Fibroblast of the conjunctiva (primary cell): ENCODE data around the gene SLC26A5.
"Not testable (repeated sequence)": the region's sequence is repeated elsewhere in the genome, so short reads cannot be mapped to it uniquely, and the experiment has no call there.

ENCODE experiments used
- DNase-seq: peaks from one replicate; pipeline ENCODE4 v3.0.0-alpha.2; 2010; ENCODE audit warnings: low read depth

Gene SLC26A5

GRCh38 chr7:103446049-103446520, at the start of gene SLC26A5:
Gene SLC26A5 (minus strand): TSS chr7:103446207. CDS start chr7:103421514, 24,693 bp downstream.
- no peak for DNase-seq

GRCh38 chr7:103487419-103487818, 41.4 kb upstream of the SLC26A5 start:
- no peak for DNase-seq

GRCh38 chr7:103486873-103487272, 40.9 kb upstream of the SLC26A5 start:
- not testable (repeated sequence) for DNase-seq

GRCh38 chr7:103480771-103481170, 34.8 kb upstream of the SLC26A5 start:
- DNase-seq, result no peak

GRCh38 chr7:103474956-103475355, 28.9 kb upstream of the SLC26A5 start:
- DNase-seq, result no peak

GRCh38 chr7:103469095-103469948, 23.3 kb upstream of the SLC26A5 start:
- no peak for DNase-seq

GRCh38 chr7:103466814-103467213, 20.8 kb upstream of the SLC26A5 start:
- no peak for DNase-seq

GRCh38 chr7:103462358-103462757, 16.4 kb upstream of the SLC26A5 start:
- no peak for DNase-seq

GRCh38 chr7:103447073-103447960, 1.3 kb upstream of the SLC26A5 start:
- DNase-seq, result peak; percentile 23

- DNase-seq, result no peak
These were observed 569 bp downstream of the SLC26A5 start for GRCh38 chr7:103445228-103446048.

GRCh38 chr7:103439661-103440060, 6.3 kb downstream of the SLC26A5 start:
- DNase-seq, result no peak

GRCh38 chr7:103437623-103438022, 8.4 kb downstream of the SLC26A5 start:
- DNase-seq, result no peak

- no peak for DNase-seq
These were observed 13.3 kb downstream of the SLC26A5 start for GRCh38 chr7:103432712-103433111.

GRCh38 chr7:103425177-103425576, 20.8 kb downstream of the SLC26A5 start:
- no peak for DNase-seq

GRCh38 chr7:103423467-103424179, 22.4 kb downstream of the SLC26A5 start:
- no peak for DNase-seq

GRCh38 chr7:103420857-103421384, 25.1 kb downstream of the SLC26A5 start:
- no peak for DNase-seq

- DNase-seq, result no peak
These were observed 27.8 kb downstream of the SLC26A5 start for GRCh38 chr7:103418241-103418640.

- DNase-seq, result no peak
These were observed 32.6 kb downstream of the SLC26A5 start for GRCh38 chr7:103413407-103413806.

- DNase-seq, result no peak
These were observed 33.9 kb downstream of the SLC26A5 start for GRCh38 chr7:103412151-103412550.

- not testable (repeated sequence) for DNase-seq
These were observed 40.0 kb downstream of the SLC26A5 start for GRCh38 chr7:103405789-103406613.
